Kasumi-1 (cell line): ENCODE measurements around the gene PDE4D.
"Not testable (repeated sequence)": the region's sequence is repeated elsewhere in the genome, so short reads cannot be mapped to it uniquely, and the experiment has no call there.

ENCODE experiments used
- DNase-seq, 2 experiments: peaks; one replicate each; lab custom pipeline; 2025; lab: John Stamatoyannopoulos, UW

Gene PDE4D

DNA sequence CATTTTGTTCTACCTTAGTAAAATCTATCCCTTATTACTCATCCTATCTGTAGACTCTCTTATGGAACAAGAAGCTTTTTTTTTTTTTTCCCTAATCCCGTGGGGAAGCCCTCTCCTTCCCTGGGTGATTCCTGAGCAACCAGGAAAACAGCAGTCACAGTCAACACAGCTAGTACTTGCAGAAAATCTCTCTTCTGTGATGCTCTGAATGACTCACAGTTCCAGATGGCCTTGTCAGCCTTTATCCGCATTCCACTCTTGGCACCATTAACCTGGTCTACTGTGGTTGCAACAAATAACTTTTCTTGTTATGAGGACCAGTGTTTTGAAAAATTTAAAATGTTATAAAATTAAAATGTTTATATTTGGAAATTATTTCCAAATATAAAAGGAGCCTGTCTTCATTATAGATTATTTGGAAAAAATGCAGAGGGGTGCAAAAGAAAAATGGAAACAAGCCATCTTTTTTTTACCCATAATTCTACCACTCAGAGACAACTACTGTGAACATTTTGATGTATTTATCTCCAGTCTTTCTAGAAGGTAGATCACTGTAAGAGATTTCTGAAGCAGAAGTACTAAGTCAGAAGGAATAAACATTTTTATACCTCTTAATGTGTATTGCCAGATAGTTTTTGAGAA lies 824.0 kb downstream of the PDE4D start:
- DNase-seq, result no peak

DNA sequence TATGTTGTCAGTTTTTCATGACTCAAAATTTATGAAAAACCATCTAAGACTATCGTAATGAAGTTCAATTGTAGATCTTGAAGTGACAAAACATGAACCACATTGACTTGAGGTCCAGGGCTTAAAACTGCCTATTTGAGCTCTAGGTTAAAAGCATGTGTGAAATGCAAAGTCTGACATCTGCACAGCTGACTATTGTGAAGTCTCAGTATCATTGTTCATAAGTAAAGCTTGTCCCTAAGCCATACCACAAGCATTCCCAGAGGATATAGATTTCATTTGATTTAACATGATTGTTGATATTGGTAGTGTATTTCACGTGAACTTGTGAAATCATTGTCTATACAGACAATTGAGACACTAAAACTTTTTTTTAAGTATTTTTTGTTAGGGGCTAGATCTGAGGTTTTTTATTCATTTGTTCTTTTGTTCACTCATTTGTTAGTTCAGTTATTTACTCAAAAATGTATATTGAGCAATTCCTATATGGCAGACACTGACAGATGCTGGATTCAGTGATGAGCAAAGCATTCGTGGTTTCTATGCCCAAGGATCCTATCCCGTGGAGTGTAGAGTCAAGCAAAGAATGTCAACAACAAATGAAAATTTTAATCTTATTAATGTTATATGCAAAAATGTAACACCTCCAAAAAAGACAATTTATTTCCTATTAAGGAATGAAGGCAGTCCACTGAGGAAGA lies 825.4 kb downstream of the PDE4D start:
- no peak for DNase-seq

DNA sequence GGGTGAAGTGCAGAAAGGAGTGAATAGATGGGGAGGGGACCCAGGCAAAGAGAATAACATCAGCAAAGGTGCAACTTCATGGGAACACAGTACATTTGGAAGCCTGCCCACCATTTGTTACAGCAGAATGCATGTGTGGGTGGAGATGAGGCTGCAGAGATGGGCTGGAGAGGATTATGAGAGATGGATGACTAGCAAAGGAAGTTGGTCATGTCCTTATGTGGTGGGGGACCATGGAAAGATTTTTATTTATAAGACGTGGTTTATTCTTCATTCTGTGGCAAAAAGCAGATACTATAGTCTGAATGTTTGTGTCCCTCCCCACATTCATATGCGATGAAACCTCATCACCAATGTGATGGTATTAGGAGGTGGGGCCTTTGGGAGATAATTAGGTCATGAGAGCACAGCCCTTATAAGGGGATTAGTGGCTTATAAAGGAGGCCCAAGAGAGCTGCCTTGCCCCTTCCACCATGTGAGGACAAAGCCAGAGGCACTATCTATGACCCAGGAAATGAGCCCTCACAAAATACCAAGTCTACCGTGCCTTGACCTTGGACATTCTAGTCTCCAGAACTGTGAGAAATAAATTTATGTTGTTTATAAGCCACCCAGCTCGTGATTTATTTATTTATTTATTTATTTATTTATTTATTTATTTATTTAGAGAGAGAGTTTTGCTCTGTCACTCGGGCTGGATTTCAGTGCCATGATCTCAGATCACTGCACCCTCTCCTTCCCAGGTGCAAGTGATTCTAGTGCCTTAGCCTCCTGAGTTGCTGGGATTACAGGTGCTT lies 827.0 kb downstream of the PDE4D start:
- DNase-seq, result no peak

DNA sequence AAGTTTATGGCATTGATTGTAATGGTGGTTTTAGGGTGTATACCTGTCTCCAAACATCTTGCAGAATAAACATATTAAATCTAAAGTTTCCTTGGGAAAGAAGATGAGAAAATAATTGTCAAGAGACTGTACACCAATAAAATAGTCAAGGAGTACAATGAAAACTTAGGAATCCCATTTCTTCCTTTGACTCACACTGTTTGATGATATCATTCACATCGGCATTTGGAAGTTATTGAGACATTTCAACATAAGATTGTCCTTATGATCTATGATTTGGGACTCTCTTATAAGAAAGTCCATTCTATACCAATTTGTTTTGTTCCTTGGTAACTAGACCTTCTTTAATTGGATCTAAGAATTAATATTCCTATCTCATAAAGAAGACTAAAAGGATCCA lies 828.0 kb downstream of the PDE4D start:
- no peak for DNase-seq

DNA sequence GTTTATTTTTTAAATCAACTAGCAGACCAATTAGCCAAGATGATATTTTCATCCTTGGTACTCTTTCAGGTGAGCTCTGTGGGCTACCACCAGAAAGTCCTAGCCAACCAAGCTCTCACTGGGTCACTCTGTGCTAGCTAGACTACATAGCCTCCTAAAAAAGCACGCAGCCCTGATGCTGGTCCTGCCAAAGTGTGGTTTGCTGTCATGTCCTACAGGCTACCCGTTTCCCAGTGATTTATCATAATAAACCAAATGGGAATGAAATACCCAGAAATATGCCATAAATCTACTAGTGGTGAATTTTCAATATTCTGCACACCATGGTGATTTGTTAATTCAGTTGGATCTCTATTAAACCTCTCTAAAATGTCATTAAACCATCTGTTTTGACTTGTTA lies 829.2 kb downstream of the PDE4D start:
- no peak for DNase-seq

DNA sequence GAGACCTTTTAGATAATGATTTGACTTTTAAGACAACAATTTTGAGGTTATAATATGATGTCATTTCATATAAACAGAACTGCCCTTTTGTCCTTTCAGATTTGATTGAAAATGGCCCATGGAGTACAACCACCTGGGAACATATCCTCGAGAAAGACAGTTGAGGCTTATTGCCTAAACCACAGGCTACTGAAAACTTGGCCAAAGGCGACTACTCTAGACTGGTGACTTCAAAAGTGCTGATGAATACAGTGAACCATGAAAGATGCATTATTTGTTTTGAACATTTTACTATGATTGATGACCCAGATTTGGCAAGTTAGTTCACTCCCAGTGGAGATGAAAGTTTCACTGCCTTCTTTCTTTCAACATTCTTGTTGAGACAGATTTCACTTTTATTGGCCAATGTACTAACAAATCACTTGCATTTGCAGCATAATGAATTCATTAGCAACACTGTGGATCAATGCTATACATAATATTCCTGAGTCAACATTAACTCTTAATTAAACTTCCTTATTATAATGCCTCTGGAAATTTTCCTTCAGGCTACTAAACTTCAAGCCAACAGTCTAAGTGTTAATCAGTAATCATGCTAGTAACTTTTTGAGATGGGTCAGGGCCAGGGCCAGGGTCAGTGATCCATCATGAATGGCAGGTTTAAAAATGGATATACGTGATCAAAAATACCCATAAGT lies 830.4 kb downstream of the PDE4D start:
- DNase-seq, result no peak

DNA sequence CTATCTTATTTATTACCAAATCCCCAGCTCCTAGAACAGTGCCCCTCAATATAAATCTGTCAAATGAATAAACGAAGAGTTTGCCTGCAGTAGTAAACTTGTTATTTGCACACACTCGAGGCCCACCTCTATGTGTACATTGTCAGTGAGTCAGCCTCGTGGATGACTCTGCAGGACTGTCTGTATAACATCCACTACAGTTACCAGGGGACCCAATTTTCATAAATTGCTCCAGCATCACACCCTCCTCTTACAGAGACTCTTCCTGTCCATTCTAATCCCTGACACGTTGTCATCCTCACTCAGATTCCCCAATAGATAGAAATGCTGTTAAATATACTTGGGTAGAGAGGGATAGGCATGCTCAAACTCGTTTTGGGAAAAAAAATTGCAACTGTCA lies 832.1 kb downstream of the PDE4D start:
- no peak for DNase-seq

DNA sequence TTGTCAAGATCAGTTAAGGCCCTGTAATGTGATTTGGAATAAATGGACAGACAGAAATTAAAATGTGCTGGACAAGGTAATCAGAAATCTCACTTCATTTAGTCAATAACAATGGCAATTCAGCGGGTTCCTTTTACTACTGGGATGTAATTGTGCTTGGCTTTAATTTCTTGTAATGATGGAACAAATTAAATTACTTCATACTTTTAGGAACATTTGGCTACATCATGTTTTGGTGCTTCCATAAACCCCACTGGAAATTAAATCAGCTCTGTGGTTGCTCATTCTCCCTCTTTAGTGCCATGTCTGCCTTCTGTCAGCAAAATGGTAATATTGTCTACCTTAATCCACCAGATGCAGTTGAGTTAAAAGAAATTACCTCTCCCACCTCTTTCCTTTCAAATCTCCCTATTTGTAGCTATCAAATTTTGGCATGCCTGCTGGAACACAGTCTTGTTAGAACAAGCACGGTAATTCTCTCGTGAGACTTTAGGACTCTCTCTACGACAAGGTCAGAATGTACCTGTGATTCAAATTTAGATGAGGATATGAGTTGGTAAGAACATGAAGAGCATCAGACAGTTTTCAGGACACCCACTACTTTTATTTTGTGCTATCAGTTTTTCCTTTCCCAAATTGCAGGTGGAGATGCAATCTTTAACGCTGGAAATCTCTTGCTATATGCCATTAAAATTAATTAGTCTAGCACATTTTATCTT lies 834.4 kb downstream of the PDE4D start:
- no peak for DNase-seq

DNA sequence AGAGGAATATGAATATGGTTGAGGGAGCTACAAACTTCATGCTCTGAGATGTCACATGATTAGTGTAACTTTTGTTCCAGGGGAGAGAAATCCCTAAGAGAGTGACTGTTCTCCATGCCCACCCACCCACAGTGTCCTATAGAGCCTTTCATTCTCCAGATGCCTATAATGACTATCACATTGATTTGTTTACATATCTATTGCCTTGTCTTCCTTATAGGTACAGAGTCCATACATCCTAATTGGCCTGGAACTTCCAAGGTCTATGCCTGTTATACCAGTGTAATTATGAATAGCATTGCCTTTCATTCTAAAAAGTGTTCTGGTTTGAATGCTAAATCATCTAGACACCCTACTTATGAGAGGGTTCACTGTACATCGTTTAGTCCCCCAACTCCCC lies 835.3 kb downstream of the PDE4D start:
- no peak for DNase-seq

DNA sequence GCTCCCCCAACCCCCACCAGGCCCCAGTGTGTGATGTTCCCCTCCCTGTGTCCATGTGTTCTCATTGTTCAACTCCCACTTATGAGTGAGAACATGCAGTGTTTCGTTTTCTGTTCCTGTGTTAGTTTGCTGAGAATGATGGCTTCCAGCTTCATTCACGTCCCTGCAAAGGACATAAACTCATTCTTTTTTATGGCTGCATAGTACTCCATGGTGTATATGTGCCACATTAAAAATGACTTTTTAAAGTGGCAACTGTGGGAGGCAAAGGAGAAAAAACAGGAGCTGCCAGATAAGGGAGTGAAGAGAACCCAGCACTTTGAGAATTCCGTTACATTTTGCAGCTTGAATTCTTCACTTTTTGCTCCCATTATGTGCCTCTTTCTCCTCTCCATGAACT lies 836.9 kb downstream of the PDE4D start:
- DNase-seq, result not testable (repeated sequence)

DNA sequence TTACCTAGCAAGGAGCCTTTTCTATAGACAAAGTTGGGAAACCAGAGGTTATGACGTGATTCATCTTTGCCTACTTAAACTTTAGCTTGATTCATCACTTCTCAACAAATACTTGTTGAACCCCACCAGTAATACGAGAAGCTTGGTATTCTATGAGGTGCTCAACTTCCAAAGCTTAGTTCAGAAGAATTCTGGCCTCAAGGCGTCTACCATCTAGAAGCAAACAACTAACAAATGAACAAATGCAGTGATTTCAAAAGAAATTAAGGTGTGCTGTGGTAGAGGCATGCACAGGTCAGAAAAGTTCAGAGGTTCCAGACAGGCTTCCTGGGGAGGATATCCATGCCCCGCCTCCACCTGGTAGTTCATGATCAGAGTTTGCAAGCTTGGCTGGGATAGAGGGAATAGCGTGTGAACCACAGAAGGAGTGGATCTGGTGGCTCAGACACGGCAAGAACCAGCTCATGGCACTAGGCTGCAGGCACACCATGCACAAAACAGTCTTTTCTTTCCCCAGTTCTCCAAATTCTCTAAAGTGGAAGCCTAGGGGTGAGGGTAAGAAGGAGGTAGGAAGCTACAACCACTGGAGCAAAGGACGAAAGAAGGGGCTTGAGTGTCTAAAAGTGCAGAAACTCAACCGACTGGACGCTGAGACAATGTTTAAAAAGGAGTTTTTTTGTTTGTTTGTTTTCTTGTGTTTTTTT lies 837.6 kb downstream of the PDE4D start:
- DNase-seq, result no peak

DNA sequence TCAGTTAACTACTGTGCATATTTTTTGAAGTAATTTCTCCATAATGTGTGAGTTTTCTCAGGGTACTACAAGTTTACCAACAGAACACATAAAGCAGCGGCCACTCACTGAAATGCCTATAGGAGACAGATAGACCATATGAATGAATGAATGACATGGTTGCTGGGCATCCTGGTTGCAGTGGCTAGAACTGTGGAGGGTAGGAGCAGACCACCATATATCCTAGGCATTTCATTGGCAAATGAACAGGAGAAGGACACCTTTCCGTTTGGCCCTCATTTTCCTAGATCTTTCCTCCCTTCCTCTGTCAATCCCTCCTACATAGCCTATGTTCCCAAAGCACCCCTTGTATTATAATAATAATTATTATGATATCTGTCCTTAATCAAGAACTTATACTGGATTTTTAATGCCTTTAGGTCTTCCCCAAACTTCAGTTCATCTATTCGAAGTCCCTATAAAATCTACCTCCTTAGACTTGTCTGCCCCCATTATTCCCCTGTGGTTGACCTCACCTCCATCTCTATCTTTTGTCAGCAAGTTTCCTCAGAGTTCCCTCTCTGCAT lies 838.5 kb downstream of the PDE4D start:
- no peak for DNase-seq

DNA sequence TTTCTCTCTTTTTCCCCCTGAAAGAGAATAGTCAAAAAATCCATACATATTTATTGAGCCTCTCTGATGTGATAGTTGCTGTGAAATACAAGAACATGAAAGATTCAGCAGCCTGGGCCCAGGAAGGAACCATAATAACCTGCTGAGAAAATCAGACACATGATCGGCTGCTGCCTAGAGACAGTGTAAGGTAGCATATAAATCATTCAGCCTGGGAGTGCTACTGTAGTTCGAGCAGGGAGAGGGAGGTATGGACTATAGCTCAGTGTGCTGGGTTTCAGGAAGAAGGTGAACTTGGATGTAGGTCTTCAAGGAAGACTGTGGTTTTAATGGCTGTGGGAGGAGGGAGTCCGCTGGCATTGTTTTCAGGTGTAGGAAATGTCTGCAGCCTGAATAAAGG lies 841.6 kb downstream of the PDE4D start:
- no peak for DNase-seq

DNA sequence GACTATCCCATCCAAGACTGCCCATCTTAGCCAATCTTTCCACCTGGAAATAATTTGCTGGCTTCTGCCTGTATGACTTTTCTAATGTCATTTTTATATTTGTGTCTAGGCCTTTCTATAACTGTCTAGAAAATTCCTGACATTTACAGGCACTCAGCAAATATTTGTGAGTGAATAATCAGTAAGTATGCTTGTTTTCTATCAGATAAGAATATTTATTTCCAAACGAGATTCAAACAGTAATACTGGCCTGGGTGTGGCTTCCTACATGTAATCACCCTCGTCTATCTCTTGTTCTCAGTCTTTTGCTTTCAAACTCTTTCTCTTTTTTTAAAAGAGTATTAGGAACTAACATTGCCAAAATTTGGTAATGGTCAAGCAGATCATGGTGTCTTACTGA lies 844.4 kb downstream of the PDE4D start:
- DNase-seq, result no peak

DNA sequence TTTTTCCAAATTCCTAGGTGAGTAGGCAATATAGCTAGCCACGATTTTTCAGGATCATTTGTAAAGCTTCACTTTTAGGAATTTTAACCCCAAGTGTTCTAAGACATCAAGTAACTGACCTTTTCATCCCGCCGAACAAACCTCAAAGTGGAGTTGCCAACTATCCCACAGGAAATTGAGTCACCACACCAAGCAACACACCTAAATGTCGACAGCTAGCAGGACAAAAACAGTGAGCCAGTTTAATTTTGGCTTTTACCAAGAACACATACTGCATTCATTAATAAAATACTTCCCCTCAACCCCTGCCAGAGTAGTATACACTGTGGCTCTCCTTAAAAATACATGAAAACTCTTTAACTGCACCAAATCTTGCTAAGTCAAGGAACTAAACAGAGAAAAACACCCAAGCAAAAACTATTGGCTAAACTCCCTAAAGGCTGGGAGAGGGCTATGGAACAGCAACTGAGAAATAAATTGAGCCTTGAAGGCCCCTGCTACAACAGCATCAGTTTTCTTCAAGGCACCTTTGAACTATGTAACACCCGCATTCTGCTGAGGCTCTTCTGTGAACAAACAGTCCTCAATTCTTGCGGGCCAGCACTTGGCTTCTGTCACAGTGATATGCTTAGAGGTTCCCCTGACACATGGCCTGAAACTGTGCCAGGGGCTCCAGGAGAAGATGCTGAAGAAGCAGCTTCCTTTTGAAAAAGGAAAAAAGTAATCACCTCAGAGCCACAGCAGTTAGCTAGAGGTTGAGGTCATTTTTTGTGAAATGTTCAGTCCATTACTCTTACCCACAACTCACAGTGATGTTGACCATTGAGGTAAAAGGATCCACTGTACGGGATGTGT lies 851.1 kb downstream of the PDE4D start:
- DNase-seq, result no peak

DNA sequence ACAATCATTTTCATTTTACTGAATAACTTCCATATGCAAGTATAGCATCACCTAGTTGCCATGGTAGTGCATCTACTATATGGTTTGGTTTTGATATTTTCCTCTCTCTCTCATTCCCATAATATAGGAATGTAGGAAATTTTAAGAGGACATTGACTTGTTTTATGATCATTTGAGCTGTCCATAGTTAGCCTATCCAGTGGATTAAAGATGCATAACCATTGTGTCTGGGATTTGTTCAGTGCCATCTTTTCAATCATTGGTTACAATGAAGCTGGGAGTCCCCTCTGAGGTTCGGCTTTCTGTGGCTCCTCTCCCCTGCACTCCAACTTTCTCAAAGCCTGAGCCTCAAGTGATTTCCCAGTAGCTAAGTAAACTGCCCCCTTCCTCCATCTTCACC lies 852.2 kb downstream of the PDE4D start:
- peak in 1 of 2 experiments; percentile 19 for DNase-seq

DNA sequence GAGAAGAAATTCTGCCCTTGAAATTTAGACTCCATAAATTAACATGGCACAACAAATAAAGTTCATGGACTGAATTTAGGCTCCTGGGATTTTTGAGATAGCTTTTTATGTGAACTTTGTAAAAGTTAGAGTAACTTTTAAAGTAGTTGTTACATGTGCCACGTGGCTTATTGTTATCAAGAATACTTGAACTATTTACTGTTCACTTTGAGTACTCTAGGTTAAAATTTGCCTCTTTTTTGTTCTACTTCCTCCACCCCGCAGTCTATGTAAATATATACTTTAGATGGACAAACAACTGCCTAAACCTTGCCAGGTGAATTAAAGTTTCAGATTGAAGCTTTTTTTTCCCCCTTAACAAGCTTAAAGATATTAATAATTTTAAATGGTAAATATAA lies 852.7 kb downstream of the PDE4D start:
- DNase-seq, result peak in 1 of 2 experiments; percentile 41

DNA sequence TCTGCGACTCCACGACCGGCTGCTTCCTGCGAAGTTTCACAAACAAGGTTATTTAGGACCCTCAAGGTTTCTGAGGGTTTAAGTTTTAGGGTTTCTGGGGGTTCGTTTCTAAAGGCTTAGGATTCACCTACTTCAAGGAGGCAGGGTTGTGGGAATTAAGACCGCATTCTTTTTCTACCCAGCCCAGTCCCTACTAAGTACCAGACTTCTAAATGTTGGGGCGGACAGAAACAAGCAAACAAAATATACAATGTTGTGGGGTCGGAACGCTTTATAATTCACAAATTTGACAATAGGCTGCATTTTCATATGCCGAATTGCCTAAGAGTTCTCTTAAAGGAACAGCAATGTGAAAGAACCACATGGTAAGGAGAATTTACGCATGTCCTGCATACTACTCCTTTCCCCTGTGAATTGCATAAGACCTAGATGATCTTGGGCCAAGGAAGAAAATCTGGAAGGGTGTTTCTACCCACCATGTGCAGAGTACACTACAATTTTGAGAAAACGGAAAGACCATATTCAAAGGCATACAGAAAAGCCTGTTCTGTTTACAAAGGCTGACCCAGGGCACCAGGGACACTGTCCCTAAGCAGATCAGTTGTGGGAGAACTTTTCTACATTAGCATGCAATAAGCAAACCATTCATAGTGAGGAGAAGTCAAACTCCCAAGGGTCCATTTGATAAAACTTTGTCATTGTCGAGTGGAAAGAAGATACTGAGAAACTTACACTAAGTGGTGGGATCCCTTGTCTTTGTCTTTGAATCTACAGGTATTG lies 853.3 kb downstream of the PDE4D start:
- DNase-seq, result peak; percentile 66 to 73
